Measurements from ENCODE around the gene SMC4. TPM values are rescaled to one million over a fixed set of nuclear protein-coding genes. Genes with fewer than 3 reads are reported as not detected.

SMC4 gene
- total RNA-seq, 1 donor from 2014 or later, result 163 TPM

- no peak overlapping the region for H3K4me3 Mint-ChIP-seq
- H3K36me3 Mint-ChIP-seq (ENCODE audit: low read depth), result peaks cover 23% of the 10 kb centered on the region
- H3K27ac Mint-ChIP-seq, result no peak overlapping the region
Measured at GRCh38 chr3:160378331-160379109, 20.9 kb upstream of the SMC4 start.

GRCh38 chr3:160379628-160380214 lies 19.7 kb upstream of the SMC4 start:
- intact Hi-C loops (cut with micrococcal nuclease), result no loop called here
- Mint-ChIP-seq H3K27me3 (ENCODE audit: insufficient read depth) (no peaks in the 10 kb centered on the region), H3K27ac (no peak overlapping the region), H3K9me3 (no peaks in the 10 kb centered on the region), H3K36me3 (ENCODE audit: low read depth) (peaks cover 17% of the 10 kb centered on the region), H3K4me3 (no peak overlapping the region), H3K4me1 (ENCODE audit: low read depth) (no peaks in the 10 kb centered on the region)
- DNase-seq (ENCODE audit: low spot score), result no peak

More at GRCh38 chr3:160378331-160379109, 20.9 kb upstream of the SMC4 start:
- no peaks in the 10 kb centered on the region for H3K27me3 Mint-ChIP-seq (ENCODE audit: insufficient read depth)
- intact Hi-C loops (cut with micrococcal nuclease), result no loop called here
- DNase-seq (ENCODE audit: low spot score), result no peak
- H3K4me1 Mint-ChIP-seq (ENCODE audit: low read depth), result no peaks in the 10 kb centered on the region
- no peaks in the 10 kb centered on the region for H3K9me3 Mint-ChIP-seq

GRCh38 chr3:160381470-160381869 lies 18.0 kb upstream of the SMC4 start:
- intact Hi-C loops (cut with micrococcal nuclease), result no loop called here

GRCh38 chr3:160384639-160385318 lies 14.7 kb upstream of the SMC4 start:
- no peaks in the 10 kb centered on the region for H3K27me3 Mint-ChIP-seq (ENCODE audit: insufficient read depth)
- no peak overlapping the region for H3K27ac Mint-ChIP-seq
- H3K4me3 Mint-ChIP-seq, result no peak overlapping the region
- DNase-seq (ENCODE audit: low spot score), result no peak
- H3K4me1 Mint-ChIP-seq (ENCODE audit: low read depth), result peaks cover 6% of the 10 kb centered on the region
- intact Hi-C loops (cut with micrococcal nuclease), result no loop called here
- H3K9me3 Mint-ChIP-seq, result no peaks in the 10 kb centered on the region
- H3K36me3 Mint-ChIP-seq (ENCODE audit: low read depth), result peaks cover 6% of the 10 kb centered on the region

More at GRCh38 chr3:160381470-160381869, 18.0 kb upstream of the SMC4 start:
- no peak overlapping the region for H3K4me3 Mint-ChIP-seq
- no peaks in the 10 kb centered on the region for H3K4me1 Mint-ChIP-seq (ENCODE audit: low read depth)
- no peaks in the 10 kb centered on the region for H3K27me3 Mint-ChIP-seq (ENCODE audit: insufficient read depth)
- peaks cover 9% of the 10 kb centered on the region for H3K36me3 Mint-ChIP-seq (ENCODE audit: low read depth)
- DNase-seq (ENCODE audit: low spot score), result no peak
- H3K9me3 Mint-ChIP-seq, result no peaks in the 10 kb centered on the region
- no peak overlapping the region for H3K27ac Mint-ChIP-seq

GRCh38 chr3:160390565-160391138 lies 8.8 kb upstream of the SMC4 start:
- Mint-ChIP-seq H3K9me3 (no peaks in the 10 kb centered on the region), H3K27me3 (ENCODE audit: insufficient read depth) (no peaks in the 10 kb centered on the region), H3K36me3 (ENCODE audit: low read depth) (peaks cover 2% of the 10 kb centered on the region), H3K4me3 (no peak overlapping the region), H3K4me1 (ENCODE audit: low read depth) (peaks cover 16% of the 10 kb centered on the region), H3K27ac (no peak overlapping the region)
- intact Hi-C loops (cut with micrococcal nuclease), result no loop called here
- no peak for DNase-seq (ENCODE audit: low spot score)

- Mint-ChIP-seq H3K27ac (no peak overlapping the region), H3K9me3 (no peaks in the 10 kb centered on the region)
Measured at GRCh38 chr3:160392798-160393197, 6.7 kb upstream of the SMC4 start.

GRCh38 chr3:160393346-160394008 lies 6.0 kb upstream of the SMC4 start:
- H3K27ac Mint-ChIP-seq, result no peak overlapping the region
- no peaks in the 10 kb centered on the region for H3K36me3 Mint-ChIP-seq (ENCODE audit: low read depth)
- intact Hi-C loops (cut with micrococcal nuclease), result no loop called here
- no peak overlapping the region for H3K4me3 Mint-ChIP-seq
- H3K9me3 Mint-ChIP-seq, result no peaks in the 10 kb centered on the region
- DNase-seq (ENCODE audit: low spot score), result no peak
- no peaks in the 10 kb centered on the region for H3K27me3 Mint-ChIP-seq (ENCODE audit: insufficient read depth)
- H3K4me1 Mint-ChIP-seq (ENCODE audit: low read depth), result peaks cover 24% of the 10 kb centered on the region

More at GRCh38 chr3:160392798-160393197, 6.7 kb upstream of the SMC4 start:
- Mint-ChIP-seq H3K27me3 (ENCODE audit: insufficient read depth) (no peaks in the 10 kb centered on the region), H3K4me1 (ENCODE audit: low read depth) (peaks cover 20% of the 10 kb centered on the region), H3K36me3 (ENCODE audit: low read depth) (no peaks in the 10 kb centered on the region), H3K4me3 (no peak overlapping the region)
- no peak for DNase-seq (ENCODE audit: low spot score)
- intact Hi-C loops (cut with micrococcal nuclease), result no loop called here

- H3K9me3 Mint-ChIP-seq, result no peaks in the 10 kb centered on the region
- intact Hi-C loops (cut with micrococcal nuclease), result no loop called here
- H3K27ac Mint-ChIP-seq, result no peak overlapping the region
- H3K27me3 Mint-ChIP-seq (ENCODE audit: insufficient read depth), result peaks cover 2% of the 10 kb centered on the region
- DNase-seq (ENCODE audit: low spot score), result no peak
- no peaks in the 10 kb centered on the region for H3K36me3 Mint-ChIP-seq (ENCODE audit: low read depth)
- H3K4me1 Mint-ChIP-seq (ENCODE audit: low read depth), result peaks cover 29% of the 10 kb centered on the region
- H3K4me3 Mint-ChIP-seq, result no peak overlapping the region
Measured at GRCh38 chr3:160394009-160394392, 5.4 kb upstream of the SMC4 start.

- Mint-ChIP-seq H3K27me3 (ENCODE audit: insufficient read depth) (peaks cover 6% of the 10 kb centered on the region), H3K27ac (no peak overlapping the region), H3K4me1 (ENCODE audit: low read depth) (peaks cover 35% of the 10 kb centered on the region), H3K4me3 (no peak overlapping the region), H3K36me3 (ENCODE audit: low read depth) (peaks cover 1% of the 10 kb centered on the region), H3K9me3 (no peaks in the 10 kb centered on the region)
- intact Hi-C loops (cut with micrococcal nuclease), result loop anchor here (5.0 kb wide), 2 partner anchors 168 to 233 kb away; partner anchors contain the start of gene C3orf80
- DNase-seq (ENCODE audit: low spot score), result no peak
Measured at GRCh38 chr3:160395297-160395696, 4.2 kb upstream of the SMC4 start.

GRCh38 chr3:160398820-160399124 lies 678 bp upstream of the SMC4 start:
- Mint-ChIP-seq H3K27ac (peak overlapping the region; percentile 98), H3K36me3 (ENCODE audit: low read depth) (peaks cover 22% of the 10 kb centered on the region), H3K4me1 (ENCODE audit: low read depth) (peaks cover 51% of the 10 kb centered on the region), H3K9me3 (no peaks in the 10 kb centered on the region), H3K4me3 (peak overlapping the region; percentile 96), H3K27me3 (ENCODE audit: insufficient read depth) (peaks cover 6% of the 10 kb centered on the region)
- DNase-seq (ENCODE audit: low spot score), result no peak
- intact Hi-C loops (cut with micrococcal nuclease), result loop anchor here (1.0 to 5.0 kb wide), 10 partner anchors 15 to 823 kb away; partner anchors contain the start of genes C3orf80, IL12A, KPNA4 and NMD3

GRCh38 chr3:160400030-160400701 lies 716 bp downstream of the SMC4 start:
- intact Hi-C loops (cut with micrococcal nuclease), result no loop called here
- Mint-ChIP-seq H3K9me3 (no peaks in the 10 kb centered on the region), H3K27me3 (ENCODE audit: insufficient read depth) (peaks cover 6% of the 10 kb centered on the region), H3K36me3 (ENCODE audit: low read depth) (peaks cover 27% of the 10 kb centered on the region), H3K4me1 (ENCODE audit: low read depth) (peaks cover 65% of the 10 kb centered on the region), H3K4me3 (peak overlapping the region; percentile 96), H3K27ac (peak overlapping the region; percentile 98)
- peak; percentile 26 for DNase-seq (ENCODE audit: low spot score)

- H3K4me1 Mint-ChIP-seq (ENCODE audit: low read depth), result peaks cover 70% of the 10 kb centered on the region
- peak overlapping the region; percentile 96 for H3K4me3 Mint-ChIP-seq
- intact Hi-C loops (cut with micrococcal nuclease), result no loop called here
- DNase-seq (ENCODE audit: low spot score), result peak; percentile 21
- peaks cover 27% of the 10 kb centered on the region for H3K36me3 Mint-ChIP-seq (ENCODE audit: low read depth)
- H3K9me3 Mint-ChIP-seq, result no peaks in the 10 kb centered on the region
- peak overlapping the region; percentile 98 for H3K27ac Mint-ChIP-seq
- H3K27me3 Mint-ChIP-seq (ENCODE audit: insufficient read depth), result peaks cover 6% of the 10 kb centered on the region
Measured at GRCh38 chr3:160400702-160401150, 1.3 kb downstream of the SMC4 start.
